ENCODE measurements around the gene PC.

- TF ChIP-seq CTCF (IDR thresholded peaks at IDR 0.05; ENCODE audit: poor library complexity) (no peak), EZH2 (IDR thresholded peaks at IDR 0.05; ENCODE audit: borderline replicate concordance) (no peak)
These were observed 108.5 kb downstream of the PC start for GRCh38 chr11:66849501-66850234.

Data from hepatocyte (in vitro differentiated cells).